Measurements from ENCODE around the gene TASOR2.

DNA sequence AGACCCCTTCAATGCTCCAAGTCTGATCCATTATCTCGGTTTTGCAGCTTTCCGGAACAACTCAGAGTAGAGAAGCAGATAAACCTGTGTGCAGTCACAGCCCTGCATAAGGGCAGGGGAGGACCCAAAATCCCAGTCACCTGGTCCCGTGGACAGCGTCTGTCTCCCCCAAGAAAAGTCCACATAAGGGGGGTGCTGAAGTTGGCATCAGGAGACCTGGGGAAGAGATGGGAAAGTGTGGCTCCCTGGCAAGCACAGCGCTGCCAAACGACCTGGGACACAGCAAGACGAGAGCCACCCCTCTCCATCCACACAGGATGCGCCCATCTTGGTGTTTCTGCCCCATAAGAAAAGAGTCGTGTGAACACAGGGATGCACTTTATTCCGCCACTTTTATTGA, 46.1 kb upstream of the TASOR2 start:
- TF ChIP-seq, protein P1, sequence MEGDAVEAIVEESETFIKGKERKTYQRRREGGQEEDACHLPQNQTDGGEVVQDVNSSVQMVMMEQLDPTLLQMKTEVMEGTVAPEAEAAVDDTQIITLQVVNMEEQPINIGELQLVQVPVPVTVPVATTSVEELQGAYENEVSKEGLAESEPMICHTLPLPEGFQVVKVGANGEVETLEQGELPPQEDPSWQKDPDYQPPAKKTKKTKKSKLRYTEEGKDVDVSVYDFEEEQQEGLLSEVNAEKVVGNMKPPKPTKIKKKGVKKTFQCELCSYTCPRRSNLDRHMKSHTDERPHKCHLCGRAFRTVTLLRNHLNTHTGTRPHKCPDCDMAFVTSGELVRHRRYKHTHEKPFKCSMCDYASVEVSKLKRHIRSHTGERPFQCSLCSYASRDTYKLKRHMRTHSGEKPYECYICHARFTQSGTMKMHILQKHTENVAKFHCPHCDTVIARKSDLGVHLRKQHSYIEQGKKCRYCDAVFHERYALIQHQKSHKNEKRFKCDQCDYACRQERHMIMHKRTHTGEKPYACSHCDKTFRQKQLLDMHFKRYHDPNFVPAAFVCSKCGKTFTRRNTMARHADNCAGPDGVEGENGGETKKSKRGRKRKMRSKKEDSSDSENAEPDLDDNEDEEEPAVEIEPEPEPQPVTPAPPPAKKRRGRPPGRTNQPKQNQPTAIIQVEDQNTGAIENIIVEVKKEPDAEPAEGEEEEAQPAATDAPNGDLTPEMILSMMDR (IDR thresholded peaks at IDR 0.05 in 2 of 3, conservative IDR thresholded peaks at IDR 0.05 in 1 of 3; ENCODE audit: borderline replicate concordance in 1 of 3, insufficient read depth in 1 of 3, low read depth in 2 of 3, low read length in 2 of 3), result no peak
- TF ChIP-seq POLR2A (IDR thresholded peaks at IDR 0.05; ENCODE audit: borderline replicate concordance, extremely low read depth, insufficient read depth, insufficient read length), result no peak
- TF ChIP-seq POLR2AphosphoS5 (IDR thresholded peaks at IDR 0.05; ENCODE audit: low read depth, low read length), result no peak
- no peak for TF ChIP-seq ZNF274 (IDR thresholded peaks at IDR 0.05; ENCODE audit: low read depth, low read length)
- no peak for TF ChIP-seq EZH2 (IDR thresholded peaks at IDR 0.05)
- no peak for TF ChIP-seq SP1 (IDR thresholded peaks at IDR 0.05; ENCODE audit: low read depth)
- no peak for TF ChIP-seq ELF1 (IDR thresholded peaks at IDR 0.05; ENCODE audit: borderline replicate concordance, low read depth)
- TF ChIP-seq YY1 (IDR thresholded peaks at IDR 0.05; ENCODE audit: extremely low read depth, insufficient replicate concordance, low read depth, low read length), result no peak
- TF ChIP-seq, protein P2, sequence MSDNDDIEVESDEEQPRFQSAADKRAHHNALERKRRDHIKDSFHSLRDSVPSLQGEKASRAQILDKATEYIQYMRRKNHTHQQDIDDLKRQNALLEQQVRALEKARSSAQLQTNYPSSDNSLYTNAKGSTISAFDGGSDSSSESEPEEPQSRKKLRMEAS (IDR thresholded peaks at IDR 0.05), result no peak

Data from HCT116 (cell line).